Hematopoietic multipotent progenitor cell (in vitro differentiated cells): ENCODE data around the gene LDB3. TPM values are rescaled to one million over a fixed set of nuclear protein-coding genes. Genes with fewer than 3 reads are reported as not detected.
A peak's percentile ranks its signal among the peaks of the same experiment; 100 is the strongest.
"Not testable (repeated sequence)": the region's sequence is repeated elsewhere in the genome, so short reads cannot be mapped to it uniquely, and the experiment has no call there.

Experiments
- DNase-seq, 3 donors: peaks; one replicate each; pipeline ENCODE4 v3.0.0-alpha.2; 2011 to 2015; ENCODE audit warnings: low read depth in 2 of 3, low spot score in 2 of 3
- total RNA-seq: library from RNA; depleted of rRNA; stranded (reverse); fragments of >200 nt; gene quantifications from one replicate; pipeline ENCODE4 v1.2.3, GENCODE V29; 2012

Gene LDB3, protein sequence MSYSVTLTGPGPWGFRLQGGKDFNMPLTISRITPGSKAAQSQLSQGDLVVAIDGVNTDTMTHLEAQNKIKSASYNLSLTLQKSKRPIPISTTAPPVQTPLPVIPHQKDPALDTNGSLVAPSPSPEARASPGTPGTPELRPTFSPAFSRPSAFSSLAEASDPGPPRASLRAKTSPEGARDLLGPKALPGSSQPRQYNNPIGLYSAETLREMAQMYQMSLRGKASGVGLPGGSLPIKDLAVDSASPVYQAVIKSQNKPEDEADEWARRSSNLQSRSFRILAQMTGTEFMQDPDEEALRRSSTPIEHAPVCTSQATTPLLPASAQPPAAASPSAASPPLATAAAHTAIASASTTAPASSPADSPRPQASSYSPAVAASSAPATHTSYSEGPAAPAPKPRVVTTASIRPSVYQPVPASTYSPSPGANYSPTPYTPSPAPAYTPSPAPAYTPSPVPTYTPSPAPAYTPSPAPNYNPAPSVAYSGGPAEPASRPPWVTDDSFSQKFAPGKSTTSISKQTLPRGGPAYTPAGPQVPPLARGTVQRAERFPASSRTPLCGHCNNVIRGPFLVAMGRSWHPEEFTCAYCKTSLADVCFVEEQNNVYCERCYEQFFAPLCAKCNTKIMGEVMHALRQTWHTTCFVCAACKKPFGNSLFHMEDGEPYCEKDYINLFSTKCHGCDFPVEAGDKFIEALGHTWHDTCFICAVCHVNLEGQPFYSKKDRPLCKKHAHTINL
- total RNA-seq = not detected

DNA sequence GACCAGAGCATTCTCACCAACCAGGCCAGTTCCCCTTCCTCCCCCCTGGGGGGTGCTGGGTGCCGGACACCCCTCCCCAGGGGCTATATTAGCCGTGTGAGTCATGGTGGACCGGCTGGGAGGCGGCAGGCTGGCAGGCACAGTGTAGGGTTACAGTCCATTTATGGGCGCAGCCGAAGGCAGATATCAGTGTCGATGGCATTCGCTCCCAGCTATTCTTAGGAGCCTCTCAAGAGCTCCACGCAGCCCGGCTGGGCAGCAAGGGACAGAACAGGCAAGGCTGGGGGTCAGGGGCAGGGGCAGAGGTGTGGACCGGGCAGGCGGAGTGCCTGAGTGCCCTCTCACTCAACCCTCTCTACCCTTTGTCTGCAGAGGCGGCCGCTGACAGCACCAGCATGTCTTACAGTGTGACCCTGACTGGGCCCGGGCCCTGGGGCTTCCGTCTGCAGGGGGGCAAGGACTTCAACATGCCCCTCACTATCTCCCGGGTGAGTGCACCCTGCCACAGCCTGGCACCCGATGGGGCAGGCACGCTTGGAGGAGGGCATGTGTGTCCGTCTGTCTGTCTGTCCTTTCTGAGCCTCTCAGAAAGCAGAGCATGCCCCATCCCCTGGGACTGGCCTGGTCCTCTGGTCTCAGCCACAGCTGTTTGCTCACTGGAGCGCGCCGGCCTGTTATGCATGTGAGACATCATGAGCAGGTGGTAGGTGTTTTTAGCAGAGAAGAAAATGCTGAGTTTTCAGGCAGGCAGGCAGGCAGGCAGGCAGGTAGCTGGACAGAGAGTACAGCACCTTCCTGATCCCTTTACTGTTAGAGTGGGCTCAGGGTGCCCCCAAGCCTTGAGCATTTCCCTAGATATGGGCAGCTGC lies at the start of gene LDB3:
LDB3 (plus strand) TSS at position 215 of the 869 bp plus-strand sequence; CDS start at position 396, 181 bp downstream.
- no peak for DNase-seq

GRCh38 chr10:86628311-86628710 lies 40.0 kb upstream of the LDB3 start:
- DNase-seq = no peak

DNA sequence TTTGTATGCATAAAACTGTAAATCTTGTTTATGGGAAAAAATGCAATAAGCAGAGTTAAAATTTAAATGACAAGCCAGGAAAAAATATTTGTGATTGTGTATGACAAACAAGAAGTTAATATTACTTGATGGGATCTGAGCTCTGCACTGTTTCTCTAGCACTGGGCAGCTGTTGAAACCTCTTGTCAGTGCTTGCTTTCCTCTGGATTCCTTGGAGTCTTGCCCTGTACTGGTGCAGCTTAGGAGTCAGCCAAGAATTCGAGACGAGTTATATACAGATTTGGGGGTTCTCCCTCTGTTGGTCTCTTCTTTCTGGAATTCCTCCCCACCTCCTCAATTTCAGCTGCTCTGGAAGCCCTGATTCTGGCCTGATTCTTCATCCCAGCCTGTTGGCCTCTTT lies 38.2 kb upstream of the LDB3 start:
- no peak for DNase-seq

DNA sequence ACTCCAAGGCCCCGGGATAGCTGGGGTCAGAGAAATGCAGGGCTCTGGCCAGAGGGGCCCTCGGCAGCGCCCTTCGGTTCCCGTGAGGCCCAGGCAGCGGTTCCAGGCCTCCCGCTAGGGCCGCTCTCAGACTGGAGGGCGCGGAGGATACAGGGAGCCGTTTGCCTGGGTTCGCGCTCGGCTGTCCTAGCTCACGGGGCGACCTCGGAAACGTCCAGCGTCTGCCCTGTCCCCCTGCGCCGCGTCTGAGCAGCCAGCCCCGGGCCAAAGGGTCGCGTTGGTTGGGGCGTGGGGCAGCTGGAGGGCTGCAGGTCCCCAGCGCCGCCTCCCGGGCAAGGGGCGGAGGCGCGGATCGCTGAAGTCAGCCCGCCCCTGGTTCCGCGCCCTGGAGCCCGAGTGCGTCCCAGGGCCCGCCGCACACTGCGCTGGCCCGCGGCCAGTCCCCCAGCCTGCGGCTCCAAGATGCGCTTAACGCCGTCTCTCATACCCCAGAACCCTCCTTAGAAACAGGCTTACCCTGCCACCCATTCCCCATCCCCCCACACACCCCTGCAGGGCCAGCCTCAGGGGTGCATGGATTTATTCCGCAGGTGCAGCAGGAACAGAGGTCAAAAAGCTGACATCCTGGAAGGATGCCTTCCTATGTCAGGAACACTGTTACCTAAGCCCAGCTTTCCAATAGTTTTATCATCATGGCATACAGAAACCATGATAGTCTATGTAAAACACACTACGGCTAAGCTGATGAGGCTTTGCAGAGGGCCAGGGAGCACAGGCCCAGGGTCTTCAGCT lies 36.1 kb upstream of the LDB3 start:
- peak in 2 of 3 donors; percentile 30 to 38 for DNase-seq

DNA sequence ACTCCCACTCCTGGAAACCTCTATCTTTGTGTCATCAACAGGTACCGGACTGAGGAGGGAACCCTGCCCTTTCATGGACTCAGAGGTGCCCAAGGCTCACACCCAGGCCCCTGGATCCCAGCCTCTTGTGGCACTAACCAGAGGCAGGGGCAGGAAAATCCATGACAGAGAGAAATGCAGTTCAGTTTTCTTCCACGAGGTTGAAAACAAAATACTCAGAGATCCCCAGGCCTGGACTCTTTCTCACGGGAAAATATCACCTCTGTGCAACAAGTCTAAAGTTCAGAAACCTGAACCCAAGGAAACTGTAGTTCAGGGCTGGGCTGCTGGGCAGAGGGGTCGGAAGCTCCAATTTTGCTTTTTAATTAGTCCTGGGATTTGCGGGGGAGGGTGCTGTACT lies 35.4 kb upstream of the LDB3 start:
- no peak for DNase-seq

DNA sequence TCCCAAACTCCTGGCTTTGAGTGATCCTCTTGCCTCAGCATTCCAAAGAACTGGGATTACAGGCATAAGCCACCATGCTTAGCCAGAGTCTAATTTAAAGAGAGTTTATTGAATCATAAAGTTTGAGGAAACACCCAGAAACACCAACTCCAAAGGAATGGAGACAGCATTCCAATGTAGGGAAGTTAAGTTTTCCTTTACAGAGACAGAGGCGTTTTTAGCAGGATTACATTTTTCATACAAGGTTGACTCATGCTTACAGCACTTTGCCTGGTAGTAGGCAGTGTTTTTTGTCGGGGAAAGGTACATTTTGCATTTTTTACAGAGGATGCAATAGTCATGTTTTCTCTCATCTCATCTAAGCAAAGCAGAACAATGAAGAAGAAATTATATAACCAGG lies 32.9 kb upstream of the LDB3 start:
- no peak for DNase-seq

DNA sequence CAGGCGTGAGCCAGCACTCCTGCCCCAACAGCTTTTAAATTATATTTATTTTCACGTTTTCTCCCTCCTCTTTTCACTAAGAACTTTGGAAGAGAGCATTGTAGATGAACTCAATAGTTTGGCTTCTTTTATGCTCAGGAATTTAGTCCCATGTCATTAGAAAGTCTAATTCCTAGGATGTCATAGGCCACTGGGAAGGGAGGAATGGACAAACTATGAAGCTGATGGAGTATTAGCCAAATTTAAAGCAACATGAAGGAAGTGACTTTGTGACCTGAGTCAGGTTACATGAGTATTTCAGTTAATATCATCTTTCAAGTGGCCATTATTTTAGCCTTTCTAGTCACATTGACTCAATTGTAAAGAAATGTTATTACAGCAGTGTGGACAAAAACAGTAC lies 32.0 kb upstream of the LDB3 start:
- no peak for DNase-seq

GRCh38 chr10:86642021-86642420 lies 26.3 kb upstream of the LDB3 start:
- DNase-seq = no peak

DNA sequence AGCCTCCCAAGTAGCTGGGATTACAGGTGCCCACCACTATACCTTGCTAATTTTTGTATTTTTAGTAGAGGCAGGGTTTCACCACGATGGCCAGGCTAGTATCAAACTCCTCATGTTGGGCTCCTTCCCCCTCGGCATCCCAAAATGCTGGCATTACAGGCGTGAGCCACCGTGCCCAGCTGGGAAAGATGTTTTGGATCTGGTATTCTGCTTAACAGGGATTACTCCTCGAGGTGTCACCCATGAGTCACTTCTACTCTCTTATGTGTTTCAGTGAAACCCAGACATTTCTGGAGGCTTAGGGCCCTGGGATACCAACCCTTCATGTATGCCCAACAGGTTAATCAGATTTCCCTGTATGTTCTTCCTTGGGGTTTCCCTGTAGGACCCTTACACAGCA lies 25.8 kb upstream of the LDB3 start:
- DNase-seq = no peak

DNA sequence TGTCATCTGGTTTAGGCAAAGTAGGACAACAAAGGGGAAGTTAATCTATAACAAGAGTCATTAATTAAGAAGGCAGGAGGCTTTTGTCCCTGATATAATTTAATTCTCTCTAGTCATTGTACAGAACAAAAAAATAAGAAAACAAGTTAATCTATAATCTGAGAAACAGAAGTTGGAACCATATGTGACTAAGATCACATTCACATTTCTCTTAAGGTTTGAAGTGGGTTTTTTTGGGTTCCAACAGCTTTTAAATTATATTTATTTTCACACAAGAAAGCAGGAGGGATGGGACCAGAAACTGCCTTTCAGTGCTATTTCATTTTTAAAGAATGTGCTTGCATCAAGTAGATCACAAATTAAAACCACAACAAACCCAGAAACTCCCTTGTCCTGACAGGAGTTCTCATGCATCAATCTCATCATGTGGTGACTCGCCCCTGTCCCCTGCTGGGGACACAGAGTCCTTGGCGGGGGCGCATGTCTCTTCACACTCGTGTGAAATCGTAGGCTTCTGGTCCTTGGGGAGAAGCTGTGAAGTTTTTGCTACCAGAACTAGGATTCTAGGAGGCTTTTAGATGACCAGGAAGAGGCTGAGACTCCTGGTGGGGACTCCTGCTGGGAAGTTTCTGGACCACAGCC lies 24.0 kb upstream of the LDB3 start:
- no peak for DNase-seq

GRCh38 chr10:86644794-86645445 lies 23.4 kb upstream of the LDB3 start:
- DNase-seq = no peak

GRCh38 chr10:86645621-86646165 lies 22.6 kb upstream of the LDB3 start:
- DNase-seq = not testable (repeated sequence)

GRCh38 chr10:86646532-86646931 lies 21.8 kb upstream of the LDB3 start:
- no peak for DNase-seq

DNA sequence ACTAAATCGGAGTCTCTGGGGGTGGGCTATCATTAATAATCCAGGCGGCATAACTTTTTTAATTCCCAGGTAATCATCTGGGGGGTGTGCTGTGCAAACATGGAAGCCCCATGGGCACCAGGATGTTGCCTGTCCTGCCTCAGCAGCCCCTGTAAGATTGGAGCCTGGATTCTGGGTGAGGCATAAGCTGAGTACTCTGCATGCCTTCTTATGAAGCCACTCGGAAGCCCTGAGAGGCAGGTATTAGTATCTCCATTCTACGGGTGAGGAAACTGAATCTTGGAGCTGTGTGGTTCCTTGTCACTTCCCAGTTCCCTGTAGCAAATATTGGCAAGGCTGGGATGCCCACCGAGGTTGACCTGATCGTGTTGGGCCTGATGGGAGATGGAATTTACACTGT lies 21.4 kb upstream of the LDB3 start:
- DNase-seq = no peak

GRCh38 chr10:86647773-86648703 lies 20.3 kb upstream of the LDB3 start:
- no peak for DNase-seq

- DNase-seq = no peak
These were observed 19.4 kb upstream of the LDB3 start for GRCh38 chr10:86648704-86649427.

GRCh38 chr10:86649471-86650150 lies 18.7 kb upstream of the LDB3 start:
- DNase-seq = no peak
